Activated T-helper 9 cell treated with anti-CD3 and anti-CD28 coated beads, Interleukin-2, amount 50 U/mL, for 16 hours (primary cell): ENCODE data around the gene TMEM9B.
"Not testable (repeated sequence)": the region's sequence is repeated elsewhere in the genome, so short reads cannot be mapped to it uniquely, and the experiment has no call there.

ENCODE experiments used
- DNase-seq: peaks from one replicate; pipeline ENCODE4 v3.0.0-alpha.2; 2020; ENCODE audit warnings: low read depth

Gene TMEM9B

DNA sequence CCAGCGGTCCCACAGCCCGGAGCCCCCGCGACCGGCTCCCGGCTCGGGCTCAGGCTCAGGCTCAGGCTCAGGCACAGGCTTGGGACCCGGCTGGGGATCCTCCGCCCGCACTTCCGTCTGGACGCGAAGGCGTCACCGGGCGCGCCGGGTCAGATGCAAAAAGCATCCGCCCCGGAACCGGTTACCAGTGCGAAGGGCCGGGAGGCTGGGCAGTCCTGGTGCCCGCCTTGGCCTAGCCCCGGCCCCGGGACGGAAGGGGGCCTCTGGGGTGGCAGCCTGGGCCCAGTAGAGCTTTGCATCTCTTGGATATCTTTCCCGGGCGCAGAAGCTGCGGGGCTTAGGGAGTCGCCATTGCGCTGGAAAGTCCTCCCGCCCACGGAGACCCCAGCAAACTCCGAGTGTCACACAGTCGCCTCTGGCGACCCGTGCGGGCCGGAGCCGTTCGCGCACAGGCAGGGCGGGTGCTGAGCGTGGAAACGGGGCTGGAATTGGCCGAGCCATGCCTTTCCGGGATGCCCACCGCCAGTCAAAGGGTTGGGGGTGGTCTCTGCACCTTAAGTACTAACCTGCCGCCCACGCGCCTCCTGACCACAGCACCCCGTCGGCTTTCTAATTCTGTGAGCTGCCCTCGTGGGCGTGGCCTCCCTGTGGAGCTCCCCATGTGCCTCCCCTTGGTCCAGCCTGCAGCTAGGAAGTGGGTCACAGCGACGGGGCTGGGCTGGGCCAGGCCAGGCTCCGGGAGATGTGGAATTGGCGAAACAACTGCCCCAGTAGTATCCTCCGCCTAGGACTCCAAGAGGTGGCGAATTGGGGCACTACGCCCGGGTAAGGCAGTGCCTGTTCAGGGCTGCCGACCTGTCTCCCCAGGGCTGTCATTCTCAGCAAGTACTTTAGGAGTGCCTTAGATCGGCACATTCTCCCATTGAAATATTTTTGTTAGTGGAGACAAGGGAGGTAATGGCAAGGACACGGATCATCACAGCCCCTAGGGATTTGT, at the start of gene TMEM9B:
Gene TMEM9B (minus strand): TSS at position 119 of the 997 bp plus-strand sequence. CDS start 129 bp downstream, outside the sequence.
- DNase-seq, result peak; percentile 71

DNA sequence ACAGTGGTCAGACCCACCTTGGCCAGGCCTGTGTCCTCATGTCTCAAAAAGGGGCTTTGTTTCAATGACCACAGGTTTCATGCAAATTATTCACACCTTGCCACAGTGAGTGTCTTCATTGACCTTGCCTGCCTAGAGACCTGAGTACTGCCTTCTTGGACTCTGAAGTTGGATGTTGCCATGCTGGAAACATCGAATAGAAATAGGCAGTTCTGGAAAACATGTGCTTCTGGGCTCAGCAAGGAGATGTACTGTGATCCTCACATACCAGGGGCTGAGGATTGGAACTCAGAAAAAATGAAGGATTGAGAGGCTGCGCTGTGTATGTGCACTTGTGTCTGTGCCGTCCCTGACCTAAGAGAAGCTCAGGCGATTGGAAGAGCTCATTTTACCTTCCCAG, 49.1 kb upstream of the TMEM9B start:
- no peak for DNase-seq

DNA sequence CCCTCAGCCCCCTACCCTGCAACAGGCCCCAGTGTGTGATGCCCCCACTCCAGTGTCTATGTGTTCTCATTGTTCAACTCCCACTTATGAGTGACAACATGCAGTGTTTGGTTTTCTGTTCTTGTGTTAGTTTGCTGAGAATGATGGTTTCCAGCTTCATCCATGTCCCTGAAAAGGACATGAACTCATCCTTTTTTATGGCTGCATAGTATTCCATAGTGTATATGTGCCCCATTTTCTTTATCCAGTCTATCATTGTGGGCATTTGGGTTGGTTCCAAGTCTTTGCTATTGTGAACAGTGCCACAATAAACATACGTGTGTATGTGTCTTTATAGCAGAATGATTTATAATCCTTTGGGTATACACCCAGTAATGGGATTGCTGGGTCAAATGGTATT, 45.3 kb upstream of the TMEM9B start:
- not testable (repeated sequence) for DNase-seq

DNA sequence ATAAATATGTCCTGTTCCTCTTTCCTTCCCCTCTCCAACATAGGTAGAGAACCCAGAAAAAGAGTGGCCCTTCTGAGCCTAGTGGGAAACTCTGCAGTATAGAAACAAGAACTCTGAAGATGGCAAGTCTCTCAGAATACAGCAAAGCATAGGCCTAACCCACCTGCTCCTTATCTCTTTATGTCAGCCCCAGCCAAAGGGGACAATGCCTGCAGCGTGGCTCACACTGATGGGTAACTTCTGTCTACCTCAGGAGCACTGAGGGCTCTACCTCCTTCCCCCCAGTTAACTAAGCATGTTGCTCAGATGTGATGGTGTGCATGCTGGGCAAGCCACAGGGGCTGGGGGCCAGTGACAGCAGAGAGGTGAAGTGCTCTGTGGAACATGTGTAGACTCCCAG, 44.4 kb upstream of the TMEM9B start:
- DNase-seq, result no peak

DNA sequence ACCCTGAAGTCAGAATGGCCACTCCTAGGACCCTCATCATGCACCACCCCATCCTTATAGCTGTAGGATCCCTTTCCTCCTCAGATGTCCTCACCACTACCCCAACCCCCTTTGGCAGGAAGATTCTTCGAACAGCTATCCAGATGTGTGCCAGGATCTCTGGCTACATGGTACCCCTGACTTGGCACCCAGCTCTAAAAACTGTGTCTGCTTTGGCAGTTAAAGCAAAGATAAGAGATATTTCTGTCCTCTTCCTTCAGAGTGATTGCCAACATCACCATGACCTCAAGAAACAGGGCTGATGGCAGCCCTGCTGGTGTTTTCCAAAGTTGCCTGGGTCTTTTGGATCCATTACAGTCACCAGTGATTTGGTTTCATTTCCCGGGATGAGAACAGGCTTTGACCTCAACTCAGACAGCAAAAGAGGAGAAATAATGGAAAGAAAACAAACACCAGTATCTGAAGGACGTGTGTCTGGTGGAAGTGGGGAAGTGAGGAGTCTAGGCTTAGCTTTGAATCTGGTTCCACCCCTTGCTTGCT, 43.8 kb upstream of the TMEM9B start:
- DNase-seq, result no peak

DNA sequence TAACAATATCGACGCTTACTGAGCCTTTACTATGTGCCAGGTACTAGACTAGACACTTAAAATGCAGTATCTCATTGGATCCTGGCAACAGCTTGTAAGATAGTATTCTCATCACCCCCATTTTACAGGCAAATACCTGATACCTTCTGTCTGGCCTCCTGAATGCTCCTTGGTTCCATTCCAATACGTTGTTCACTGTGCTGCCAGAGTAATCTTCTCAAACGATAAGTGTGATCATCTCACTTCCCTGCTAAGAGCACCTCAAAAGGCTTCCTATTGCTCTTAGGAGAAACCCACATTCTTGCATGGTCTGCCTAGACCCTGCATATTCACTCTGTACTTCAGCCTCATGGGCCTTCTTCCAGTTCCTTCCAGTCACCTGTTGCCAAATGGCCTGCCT, 40.8 kb upstream of the TMEM9B start:
- no peak for DNase-seq

DNA sequence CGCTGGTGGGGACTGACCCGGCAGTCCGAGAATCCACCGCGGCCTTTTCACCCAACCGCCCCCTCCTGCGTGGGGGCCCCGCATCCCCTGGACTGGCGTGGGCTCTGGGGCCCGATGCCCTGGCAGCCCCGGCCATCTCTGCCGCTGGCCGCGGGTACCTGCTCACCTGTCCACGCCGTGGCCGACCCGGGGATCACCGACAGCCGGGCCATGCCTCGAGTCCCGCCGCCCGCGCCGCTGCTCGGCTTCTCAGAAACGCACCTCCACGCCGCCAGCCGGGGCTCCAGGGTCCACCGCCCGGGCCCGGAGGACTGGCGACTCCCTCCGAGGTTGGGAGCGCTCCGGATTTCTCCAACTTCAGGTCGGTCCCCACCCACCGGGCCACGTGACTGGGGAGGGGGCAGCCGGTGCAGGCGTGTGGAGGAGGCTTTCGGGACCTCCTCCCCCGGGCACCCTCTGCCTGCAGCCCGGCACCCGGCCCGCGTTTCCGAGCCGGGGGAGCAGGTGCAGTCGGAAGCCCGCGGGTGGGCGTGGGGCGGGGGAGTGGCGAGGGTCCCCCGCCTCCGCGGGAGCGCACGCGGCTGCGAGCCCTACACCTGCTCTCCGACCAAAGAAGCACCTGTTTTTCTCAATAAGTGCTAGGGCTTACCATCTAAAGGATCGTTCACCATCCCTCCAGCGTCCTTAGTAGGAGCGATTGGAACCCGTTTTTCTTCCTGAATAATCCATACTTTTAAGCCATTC, 40.1 kb upstream of the TMEM9B start:
- DNase-seq, result peak; percentile 9

DNA sequence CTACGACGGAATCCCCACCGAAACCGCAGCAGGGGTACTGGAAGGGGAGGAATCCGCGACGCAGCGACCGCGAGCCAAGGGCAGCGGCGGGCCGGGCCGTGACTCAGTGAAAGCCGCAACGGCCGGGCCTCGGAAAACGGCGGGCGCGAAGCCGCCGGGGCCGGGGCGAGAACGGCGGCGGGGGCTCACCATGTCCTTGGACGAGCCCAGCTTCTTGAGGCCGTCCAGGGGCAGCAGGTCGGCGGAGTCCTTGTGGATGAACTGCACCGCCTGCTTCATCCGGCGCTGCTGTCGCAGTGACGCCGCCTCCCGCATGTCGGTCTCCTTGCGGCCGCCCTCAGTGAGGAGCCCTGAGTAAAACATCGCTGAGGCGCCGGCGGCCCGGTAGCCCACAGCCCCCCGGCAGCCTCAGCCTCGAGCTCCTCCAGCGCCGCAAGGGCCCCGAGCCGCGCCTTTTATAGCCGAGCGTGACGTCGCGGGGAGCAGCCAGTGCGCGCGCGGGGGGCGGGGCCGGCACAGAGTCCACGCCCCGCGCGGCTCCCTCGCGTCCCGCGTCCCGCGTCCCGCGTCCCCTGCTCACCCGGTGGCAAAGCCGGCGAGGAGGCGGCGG, 39.4 kb upstream of the TMEM9B start, which contains the start of gene NRIP3:
Gene NRIP3 (minus strand): TSS at position 429 of the 610 bp plus-strand sequence. CDS start 66 bp downstream, at position 363.
- peak; percentile 69 for DNase-seq

DNA sequence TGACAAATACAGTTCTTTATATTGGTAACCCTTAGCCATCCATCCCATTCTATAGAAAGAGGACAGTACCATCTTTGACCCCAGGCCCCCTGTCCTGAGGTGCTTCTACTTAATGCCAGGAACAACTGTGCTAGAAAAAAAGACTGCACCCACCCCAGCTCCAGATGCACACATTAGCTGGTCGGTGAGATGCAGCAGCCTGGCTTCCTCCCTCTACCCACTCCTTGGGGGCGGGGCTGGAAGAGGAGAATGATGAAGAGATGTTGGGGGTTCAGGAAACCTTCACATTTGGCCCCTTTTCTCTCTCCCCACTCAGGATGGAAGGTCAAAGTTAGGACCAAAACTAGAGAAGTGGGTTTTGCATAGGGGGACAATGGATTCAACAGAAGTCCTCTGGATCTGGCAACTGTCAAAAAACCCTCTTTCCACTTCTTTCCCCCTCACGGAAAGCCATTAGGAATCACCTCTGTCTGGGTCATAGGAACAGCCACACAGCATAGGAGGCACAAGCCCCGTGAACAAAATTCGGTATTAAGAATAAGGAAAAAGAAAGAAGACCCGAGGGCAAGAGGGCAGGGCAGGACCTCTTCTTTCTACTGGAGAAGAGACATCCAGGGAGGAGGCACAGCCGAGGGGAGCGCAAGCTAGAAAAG, 38.8 kb upstream of the TMEM9B start:
- DNase-seq, result no peak

DNA sequence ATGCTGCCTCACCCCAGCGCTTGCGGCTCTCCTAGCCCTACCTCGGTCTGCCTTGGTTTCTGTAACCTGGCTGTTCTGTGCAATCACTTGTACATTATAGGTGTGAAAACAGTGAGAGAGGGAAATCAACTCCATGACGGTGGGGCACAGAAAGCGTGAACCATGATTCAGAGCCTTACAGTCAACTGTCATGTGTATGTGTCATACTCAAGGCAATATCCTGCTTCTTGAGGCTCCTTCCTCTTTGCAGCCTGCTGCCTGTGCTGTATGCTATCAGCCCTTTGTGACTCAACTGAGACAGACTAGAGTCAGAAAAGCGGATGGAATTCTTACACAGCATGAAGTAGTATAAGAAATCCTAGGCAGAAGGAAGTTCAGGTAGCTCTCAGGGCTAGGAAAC, 37.5 kb upstream of the TMEM9B start:
- peak; percentile 15 for DNase-seq

DNA sequence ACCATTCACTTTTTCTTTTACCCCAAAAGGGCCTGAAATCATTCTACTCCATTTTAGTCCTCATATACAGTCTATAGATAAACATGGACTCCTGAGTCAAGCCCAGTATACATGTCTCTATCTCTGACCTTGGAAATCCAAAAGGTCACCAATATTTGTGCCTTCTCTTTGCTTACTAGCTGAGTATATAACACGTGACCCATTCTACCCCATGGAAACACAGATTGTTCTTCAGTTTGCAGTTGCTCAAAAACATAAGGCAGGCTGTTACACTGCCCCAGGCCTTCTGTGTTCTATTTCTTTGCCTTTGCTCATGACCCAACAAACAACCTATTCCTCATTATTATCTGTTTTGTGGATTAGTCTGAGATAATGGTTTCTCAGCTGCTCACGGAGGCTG, 33.8 kb upstream of the TMEM9B start:
- DNase-seq, result no peak

DNA sequence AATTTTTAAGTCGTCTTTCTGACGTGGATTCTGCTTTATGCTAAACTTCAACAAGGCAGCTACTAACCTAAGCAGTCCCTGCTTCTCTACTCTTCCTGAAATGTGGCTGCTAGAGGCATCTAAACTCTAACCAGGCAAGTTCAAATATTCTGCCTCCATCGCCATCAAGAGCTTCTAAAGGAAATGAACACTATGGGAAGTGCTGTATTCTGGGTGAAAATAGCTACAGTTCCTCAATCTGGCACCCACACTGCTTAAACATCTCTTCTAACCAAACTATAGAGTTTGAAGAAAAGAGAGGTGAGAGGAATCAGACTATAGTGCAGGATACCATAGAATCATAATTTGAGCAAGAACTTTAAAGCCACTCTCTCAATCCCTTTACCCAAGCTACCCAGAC, 33.2 kb upstream of the TMEM9B start:
- no peak for DNase-seq

DNA sequence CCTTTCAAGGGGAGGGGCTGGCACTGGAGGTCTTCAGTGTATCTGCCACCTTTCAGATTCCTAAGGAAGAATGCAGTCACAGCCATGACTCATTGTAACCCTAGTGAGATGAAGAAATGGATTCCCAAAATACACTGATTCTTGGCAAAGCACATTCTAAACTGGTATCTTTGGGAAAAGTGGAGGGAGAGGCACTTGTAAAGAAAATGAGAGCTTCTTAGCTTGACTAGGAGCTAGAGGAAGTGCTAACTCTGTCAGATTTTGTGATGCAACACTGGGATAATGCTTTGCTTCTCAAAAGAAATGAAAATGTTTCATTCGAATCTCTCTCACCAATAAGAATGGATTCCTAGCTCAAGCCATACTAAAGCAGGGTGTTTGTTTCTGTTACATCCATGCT, 25.2 kb upstream of the TMEM9B start:
- no peak for DNase-seq

DNA sequence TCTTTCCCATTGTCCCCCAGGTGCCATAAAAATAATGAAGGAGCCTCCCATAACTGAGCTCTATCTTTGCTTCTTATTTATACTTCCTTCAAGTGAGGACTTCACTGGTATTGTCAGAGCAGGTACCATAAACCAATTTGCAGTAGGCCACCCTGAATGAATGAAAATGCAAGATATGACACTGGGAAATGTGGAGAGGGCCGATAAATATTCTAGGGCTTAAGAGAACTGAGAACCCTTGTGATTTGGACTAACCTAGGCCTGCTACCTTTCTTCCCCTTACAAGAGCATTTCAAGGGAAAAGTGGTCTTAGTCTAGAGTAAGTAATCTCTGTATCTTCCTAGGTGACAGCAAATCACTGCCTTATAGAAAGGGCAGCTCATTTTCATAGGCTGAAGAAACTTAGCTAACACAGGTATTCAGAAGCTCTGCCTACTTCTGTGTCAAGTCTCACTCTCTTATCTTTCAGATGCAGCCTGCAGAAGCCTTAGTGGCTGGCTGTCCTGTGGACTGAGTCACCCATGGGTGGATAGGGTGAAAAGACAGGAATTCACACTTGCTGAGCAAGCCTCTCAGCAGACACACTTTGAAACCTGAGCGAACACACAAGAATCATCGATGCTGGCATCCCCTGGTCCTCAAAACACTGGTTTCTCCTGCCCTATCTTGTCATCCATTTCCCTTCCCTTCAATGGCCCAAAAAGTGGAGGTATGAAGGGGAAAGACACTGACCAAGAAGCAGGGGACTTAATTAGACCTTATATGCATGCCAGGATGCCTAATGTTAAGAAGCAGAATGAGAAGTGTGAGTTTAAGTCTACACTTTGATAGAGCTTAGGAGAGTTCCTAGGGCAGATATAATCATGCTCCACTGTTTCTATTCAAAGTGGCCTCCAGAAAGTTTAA, 24.3 kb upstream of the TMEM9B start:
- no peak for DNase-seq

DNA sequence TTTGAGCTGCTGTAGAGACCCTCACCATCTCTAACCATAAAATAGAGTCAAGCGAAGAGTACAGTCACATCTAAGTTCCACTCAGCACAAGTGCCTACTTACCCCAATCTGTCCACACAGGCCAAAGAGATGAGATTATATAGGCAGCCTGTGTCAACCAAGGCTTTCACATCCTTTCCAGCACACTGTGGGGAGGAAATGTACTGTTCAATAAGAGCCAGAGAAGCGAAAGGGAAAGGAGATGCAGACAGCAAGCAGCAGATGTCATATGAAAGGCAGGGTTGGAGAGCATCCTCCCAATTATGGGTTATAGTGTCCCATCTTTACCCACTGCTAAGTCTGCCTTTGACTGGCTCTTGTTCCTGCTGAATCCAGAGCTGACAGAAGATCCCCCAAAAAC, 23.2 kb upstream of the TMEM9B start:
- DNase-seq, result no peak

DNA sequence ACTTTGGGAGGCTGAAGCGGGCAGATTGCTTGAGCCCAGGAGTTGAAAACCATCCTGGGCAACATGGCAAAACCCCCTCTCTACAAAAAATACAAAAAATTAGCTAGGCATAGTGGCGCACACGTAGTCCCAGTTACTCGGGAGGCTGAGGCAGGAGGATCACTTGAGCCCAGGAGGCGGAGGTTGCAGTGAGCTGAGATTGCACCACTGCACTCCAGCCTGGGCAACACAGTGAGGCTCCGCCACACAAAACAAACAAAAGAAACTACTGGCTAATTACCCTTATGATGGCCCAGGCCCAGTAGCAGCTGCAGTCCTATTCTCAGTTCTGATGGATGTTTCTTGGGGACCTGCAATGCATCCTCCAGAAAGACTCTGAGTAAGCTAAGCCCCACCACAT, 22.5 kb upstream of the TMEM9B start:
- DNase-seq, result not testable (repeated sequence)

DNA sequence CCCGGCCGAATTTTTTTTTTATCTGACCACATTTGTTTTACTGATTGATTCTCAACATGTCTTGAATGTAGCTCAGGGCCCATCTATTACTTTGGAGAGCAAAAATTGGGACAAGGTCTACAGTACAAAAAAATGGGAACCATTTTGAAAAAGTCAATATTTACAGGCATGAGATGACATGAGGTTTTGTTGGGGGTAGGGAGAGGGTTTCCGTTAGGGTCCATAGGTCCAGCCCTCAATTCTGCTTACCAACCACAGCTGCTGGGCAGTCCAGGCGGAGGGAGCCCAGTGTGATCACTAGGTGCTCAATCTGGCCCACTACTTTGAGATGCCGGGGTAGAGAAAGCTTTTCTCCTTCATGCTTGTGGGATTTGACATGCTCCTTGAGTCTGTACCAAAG, 21.2 kb upstream of the TMEM9B start:
- DNase-seq, result no peak

DNA sequence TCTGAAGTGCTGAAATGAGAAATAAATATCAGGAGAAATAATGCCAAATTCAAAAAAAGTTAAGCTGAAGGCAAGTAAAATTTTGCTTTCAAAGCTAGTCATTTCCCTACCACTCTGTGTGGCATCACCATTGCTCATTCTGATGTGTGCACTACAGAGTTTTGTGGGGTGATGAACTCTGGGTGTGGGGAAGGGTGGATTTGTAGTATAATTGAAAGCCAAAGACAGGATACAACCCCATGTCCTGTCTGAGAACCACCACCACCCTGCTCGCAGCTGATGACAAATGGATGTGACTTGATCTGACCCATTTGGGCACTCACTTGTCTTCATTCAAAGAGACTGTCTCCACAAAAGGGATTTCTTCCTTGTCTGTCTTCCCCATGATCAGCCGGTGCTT, 19.3 kb upstream of the TMEM9B start:
- DNase-seq, result no peak

DNA sequence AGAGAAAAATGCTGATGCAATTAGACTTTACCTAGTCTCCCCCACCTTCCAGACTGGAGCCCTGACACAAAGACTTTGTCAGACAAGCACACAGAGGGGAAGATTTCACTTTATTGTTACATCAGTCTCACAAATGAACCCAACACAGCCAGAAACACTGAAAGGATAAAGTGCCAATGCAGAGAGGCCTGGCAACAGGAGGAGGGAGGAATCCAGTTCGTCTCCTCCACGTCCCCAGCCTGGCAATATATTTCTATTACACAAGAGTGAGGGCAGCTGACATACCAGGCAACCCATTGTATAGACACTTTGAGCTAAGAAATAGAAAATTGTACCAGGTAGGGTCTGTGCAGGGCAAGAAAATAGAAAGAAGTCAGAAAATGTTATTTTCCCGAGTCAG, 16.2 kb upstream of the TMEM9B start:
- no peak for DNase-seq

DNA sequence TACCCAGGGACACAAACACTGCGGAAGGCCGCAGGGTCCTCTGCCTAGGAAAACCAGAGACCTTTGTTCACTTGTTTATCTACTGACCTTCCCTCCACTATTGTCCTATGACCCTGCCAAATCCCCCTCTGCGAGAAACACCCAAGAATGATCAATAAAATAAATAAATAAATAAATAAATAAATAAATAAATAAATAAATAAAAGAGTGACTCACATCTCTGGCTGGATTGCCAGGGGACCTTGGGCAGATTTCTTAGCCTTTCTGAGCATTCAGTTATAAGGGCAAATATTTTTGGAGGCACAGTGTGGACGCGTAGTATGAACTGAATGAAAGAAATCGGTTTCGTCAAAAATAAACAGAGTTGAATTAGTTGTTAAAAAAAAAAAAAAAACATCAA, 15.1 kb upstream of the TMEM9B start:
- DNase-seq, result not testable (repeated sequence)

DNA sequence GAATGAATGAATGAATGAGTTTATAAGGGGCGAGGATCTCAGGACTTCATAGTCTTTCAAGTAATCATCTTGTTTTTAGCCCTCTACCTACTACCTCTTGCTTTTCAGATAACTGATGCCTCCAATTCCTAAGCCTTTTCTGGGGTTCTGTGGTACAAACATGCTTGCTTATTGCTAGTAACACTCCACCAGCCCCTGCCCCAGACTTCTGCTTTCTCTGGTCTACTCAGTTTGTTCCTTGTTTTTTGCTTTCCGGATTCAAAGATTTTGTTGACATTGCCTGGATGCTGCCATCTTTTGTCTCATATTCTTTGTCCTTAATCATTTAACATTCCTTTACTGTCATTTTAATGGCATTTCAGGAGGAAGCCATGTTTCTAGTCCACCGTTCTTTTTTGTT, 8.9 kb upstream of the TMEM9B start:
- no peak for DNase-seq
